GM06990 (cell line): ENCODE data around the gene GRIA3.

Experiments used
- DNase-seq: peaks from one replicate; pipeline ENCODE4 v3.0.0-alpha.2; 2011; ENCODE audit not compliant: insufficient read length; ENCODE audit errors: extremely low read depth
- H3K27me3 ChIP-seq: replicated peaks from 2 replicates; pipeline ENCODE4 v1.6.0; 2011; ENCODE audit warnings: low read length; ENCODE audit not compliant: control insufficient read depth, insufficient read depth
- H3K36me3 ChIP-seq: 2 replicates; pipeline ENCODE4 v1.5.1; 2011; ENCODE audit warnings: low read length; ENCODE audit not compliant: control insufficient read depth, insufficient read depth
- H3K4me3 ChIP-seq: replicated peaks from 2 replicates; pipeline ENCODE4 v1.5.1; 2011; ENCODE audit warnings: low read depth, mild to moderate bottlenecking, control low read depth, low read length
- CTCF ChIP-seq: IDR thresholded peaks from 2 replicates; pipeline ENCODE4 v1.5.1; 2011; ENCODE audit warnings: low read length, control low read depth, mild to moderate bottlenecking, inconsistent platforms; ENCODE audit not compliant: insufficient read depth, poor library complexity, severe bottlenecking

Gene GRIA3

DNA sequence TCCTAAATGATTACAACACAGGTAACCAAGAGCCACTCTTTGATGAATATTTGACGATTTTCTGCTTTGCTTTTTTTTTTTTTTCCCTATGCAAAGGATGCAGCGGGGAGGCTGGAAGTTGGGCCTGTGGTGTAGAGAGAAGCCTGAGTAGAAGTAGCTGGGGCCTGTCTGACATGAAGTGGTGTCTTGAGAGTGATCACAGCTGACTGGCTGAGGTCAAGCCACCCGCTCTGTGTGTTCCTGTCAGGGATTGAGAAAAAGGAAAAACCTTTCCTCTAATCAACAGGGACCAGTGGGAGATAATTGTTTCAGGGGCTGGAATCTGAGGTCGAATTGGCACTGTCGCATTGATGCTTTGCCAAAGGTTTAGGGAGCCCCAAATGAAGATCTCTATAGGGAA, 258.7 kb downstream of the GRIA3 start:
- no peaks in the 10 kb centered on the region for H3K27me3 ChIP-seq
- DNase-seq: no peak
- no peak overlapping the region for H3K4me3 ChIP-seq
- TF ChIP-seq CTCF: no peak
- no peaks in the 10 kb centered on the region for H3K36me3 ChIP-seq

DNA sequence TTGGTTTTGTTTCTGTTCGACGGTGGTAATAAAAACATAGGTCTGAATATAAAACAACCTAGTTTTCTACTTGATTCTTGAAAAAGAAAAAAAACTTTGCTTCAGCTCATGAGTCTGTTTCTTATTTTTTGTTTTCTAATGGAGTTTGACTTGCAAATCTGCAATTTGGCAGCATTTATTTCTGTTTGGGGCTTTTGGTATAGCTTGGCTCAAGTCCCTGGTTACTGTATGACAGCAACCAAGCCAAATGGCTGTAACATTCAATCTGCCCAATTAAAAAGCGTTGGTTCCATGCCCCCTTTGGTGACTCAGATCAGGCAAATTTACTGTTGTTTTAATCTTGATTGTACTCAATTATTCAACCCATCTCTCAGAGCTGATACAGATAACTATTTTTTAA, 263.4 kb downstream of the GRIA3 start:
- TF ChIP-seq CTCF: no peak
- Histone ChIP-seq H3K4me3 (no peak overlapping the region), H3K36me3 (no peaks in the 10 kb centered on the region), H3K27me3 (no peaks in the 10 kb centered on the region)
- DNase-seq: no peak

- no peaks in the 10 kb centered on the region for H3K36me3 ChIP-seq
- no peaks in the 10 kb centered on the region for H3K27me3 ChIP-seq
- DNase-seq: no peak
- no peak for TF ChIP-seq CTCF
- no peak overlapping the region for H3K4me3 ChIP-seq
Observed at GRCh38 chrX:123449335-123449734, 265.3 kb downstream of the GRIA3 start.

DNA sequence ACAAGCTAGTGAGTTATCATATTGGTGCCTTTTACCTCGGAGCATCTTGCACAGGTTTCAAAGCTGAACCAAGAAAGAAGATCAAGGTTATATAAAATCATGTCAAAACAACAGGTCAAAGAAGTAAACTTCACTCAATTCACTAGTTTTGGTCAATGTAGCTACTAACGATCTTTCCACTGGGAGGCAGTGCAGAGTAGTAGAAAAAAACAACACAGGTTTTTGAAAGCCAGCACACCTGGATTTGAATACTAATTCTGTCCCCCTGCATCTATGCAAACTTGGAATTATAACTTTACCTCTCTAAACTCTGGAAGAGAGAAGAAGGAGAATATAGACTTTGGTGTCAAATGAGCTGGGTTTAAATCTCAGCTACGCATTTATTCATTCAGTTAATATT, 266.1 kb downstream of the GRIA3 start:
- peak; percentile 59 for TF ChIP-seq CTCF
- Histone ChIP-seq H3K27me3 (no peaks in the 10 kb centered on the region), H3K4me3 (no peak overlapping the region), H3K36me3 (no peaks in the 10 kb centered on the region)
- no peak for DNase-seq

DNA sequence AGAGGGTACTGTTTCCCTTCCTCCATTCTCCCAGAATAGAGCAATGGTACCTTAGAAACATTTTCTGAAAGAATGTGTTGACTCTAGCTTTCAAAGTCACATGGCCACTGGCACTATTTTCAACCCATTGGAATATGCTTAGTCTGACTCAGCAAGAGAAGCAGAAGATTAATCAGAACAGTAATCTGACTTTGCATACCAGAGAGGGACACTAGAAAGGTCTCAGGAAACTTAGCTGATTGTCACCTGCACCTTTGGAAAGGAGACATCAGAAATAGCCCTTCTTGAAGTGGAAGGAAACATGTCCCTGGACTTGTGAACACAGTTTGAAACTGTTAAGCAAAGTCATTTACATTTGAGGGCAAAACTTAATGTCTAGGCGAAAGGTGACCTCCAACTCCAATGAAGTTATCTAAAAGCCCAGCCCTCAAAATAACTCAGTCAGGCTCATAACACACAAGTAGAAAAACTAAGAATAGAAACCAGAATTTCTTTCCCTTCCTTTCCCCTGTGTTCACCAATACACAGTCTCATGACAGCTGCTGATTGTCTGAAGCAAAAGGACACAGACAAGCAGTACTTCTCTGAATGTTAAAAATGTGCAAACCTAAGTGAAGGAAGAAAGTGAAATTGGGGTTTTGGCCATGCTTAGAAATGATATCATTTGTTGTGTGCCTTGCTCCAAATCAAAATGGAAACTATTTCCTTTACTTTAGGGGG, 270.8 kb downstream of the GRIA3 start:
- Histone ChIP-seq H3K4me3 (no peak overlapping the region), H3K27me3 (no peaks in the 10 kb centered on the region), H3K36me3 (no peaks in the 10 kb centered on the region)
- no peak for DNase-seq
- TF ChIP-seq CTCF: no peak

GRCh38 chrX:123455693-123456092, 271.6 kb downstream of the GRIA3 start:
- TF ChIP-seq CTCF: no peak
- Histone ChIP-seq H3K27me3 (no peaks in the 10 kb centered on the region), H3K36me3 (no peaks in the 10 kb centered on the region), H3K4me3 (no peak overlapping the region)
- no peak for DNase-seq
